ENCODE results near the gene SPECC1.

DNA sequence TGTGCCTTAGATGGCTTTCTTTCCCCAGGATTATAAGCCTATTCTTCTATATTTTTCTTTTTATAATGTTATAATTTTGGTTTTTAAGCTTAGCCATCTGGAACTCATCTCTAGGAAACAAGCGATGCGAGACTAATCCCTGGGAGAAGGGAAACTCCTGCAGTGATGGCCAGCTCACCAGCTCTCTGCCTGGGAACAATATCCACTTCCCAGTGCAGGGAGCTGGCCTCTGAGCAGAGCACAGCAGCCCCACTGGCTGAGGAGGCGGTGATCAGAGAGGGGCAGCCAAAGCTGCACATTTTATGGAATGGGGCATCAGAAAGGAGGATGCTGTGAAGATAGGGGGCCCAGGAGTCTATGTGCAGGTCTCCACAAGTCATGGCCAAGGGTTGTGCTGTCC is 274.9 kb downstream of the SPECC1 start:
- TF ChIP-seq GATA2 (IDR thresholded peaks at IDR 0.05; ENCODE audit: low read depth, low read length) = no peak
- TF ChIP-seq GATA3 (IDR thresholded peaks at IDR 0.05; ENCODE audit: low read depth, low read length) = no peak
